HepG2 (cell line): Measurements from ENCODE around the gene KIAA0319L. TPM values are rescaled to one million over a fixed set of nuclear protein-coding genes. Genes with fewer than 3 reads are reported as not detected.

Source experiments
- GABPB1 ChIP-seq: IDR thresholded peaks from 2 replicates; pipeline ENCODE4 v1.6.1; 2016; ENCODE audit warnings: mild to moderate bottlenecking, missing genetic modification reagents, moderate library complexity, missing compliant biosample characterization
- PHF5A ChIP-seq: IDR thresholded peaks from one replicate; pipeline ENCODE4 v1.6.1; 2018; ENCODE audit warnings: low read depth, missing genetic modification reagents; ENCODE audit not compliant: unreplicated experiment
- RAD21 ChIP-seq: fragments of 450-650 bp; formaldehyde crosslinking; IDR thresholded peaks from 2 replicates; pipeline ENCODE4 v1.5.0; 2020; ENCODE audit warnings: mild to moderate bottlenecking
- TAF1 ChIP-seq: sonication (generic); formaldehyde crosslinking; IDR thresholded peaks from 2 replicates; pipeline ENCODE4 v1.4.0; 2020; ENCODE audit warnings: missing genetic modification reagents
- ZNF317 ChIP-seq: sonication (generic); formaldehyde crosslinking; IDR thresholded peaks from 2 replicates; pipeline ENCODE4 v1.5.0; 2020; ENCODE audit warnings: mild to moderate bottlenecking, missing genetic modification reagents
- ZNF510 ChIP-seq: sonication (generic); formaldehyde crosslinking; IDR thresholded peaks from 2 replicates; pipeline ENCODE4 v1.4.0; 2020; ENCODE audit warnings: low read depth, mild to moderate bottlenecking, missing genetic modification reagents
- ZNF557 ChIP-seq: sonication (generic); formaldehyde crosslinking; IDR thresholded peaks from 2 replicates; pipeline ENCODE4 v1.4.0; 2020; ENCODE audit warnings: missing genetic modification reagents
- ZSCAN12 ChIP-seq: sonication (generic); formaldehyde crosslinking; IDR thresholded peaks from 2 replicates; pipeline ENCODE4 v1.9.0; 2021; ENCODE audit warnings: mild to moderate bottlenecking, missing genetic modification reagents
- polyA plus RNA-seq, 8 experiments: library from polyadenylated mRNA; depleted of rRNA in 3 of 8; stranded (reverse) in 7 of 8; unstranded in 1 of 8; fragments of >200 nt; fragmentation: Illumina TruSeq in 4 of 8; extraction: Trizol in 4 of 8; gene quantifications; 2 replicates each; pipeline versions ENCODE4 v1.2.1 to v1.2.3, GENCODE V29; 2011 to 2016; ENCODE audit warnings: low read depth in 4 of 8, missing spikeins in 1 of 8, mixed read lengths in 1 of 8; ENCODE audit not compliant: insufficient read depth in 1 of 8
- total RNA-seq, 5 experiments: library from RNA; depleted of rRNA; stranded (reverse); fragments of >200 nt; fragmentation: Illumina TruSeq; extraction: Trizol; gene quantifications; 2 replicates each; pipeline ENCODE4 v1.2.3, GENCODE V29; 2016; ENCODE audit warnings: low read depth in 1 of 5
- TF ChIP-seq, protein P1 (sequence below): sonication (generic); formaldehyde crosslinking; IDR thresholded peaks from 2 replicates; pipeline ENCODE4 v1.8.0; 2023; ENCODE audit warnings: mild to moderate bottlenecking, missing genetic modification reagents
- TF ChIP-seq, protein P2 (sequence below): sonication (generic); formaldehyde crosslinking; IDR thresholded peaks from 2 replicates; pipeline ENCODE4 v1.9.0; 2021; ENCODE audit warnings: mild to moderate bottlenecking, missing genetic modification reagents
- TF ChIP-seq, protein P3 (sequence below): IDR thresholded peaks from 2 replicates; pipeline ENCODE4 v1.6.1; 2016; ENCODE audit warnings: mild to moderate bottlenecking, missing biosample characterization, missing genetic modification reagents
- TF ChIP-seq, protein P4 (sequence below): IDR thresholded peaks from 2 replicates; pipeline ENCODE4 v1.6.1; 2016; ENCODE audit warnings: missing biosample characterization, missing genetic modification reagents, low read depth
- TF ChIP-seq, protein P5 (sequence below): sonication (generic); formaldehyde crosslinking; IDR thresholded peaks from 2 replicates; pipeline ENCODE4 v1.5.0; 2020; ENCODE audit warnings: mild to moderate bottlenecking, missing genetic modification reagents
- TF ChIP-seq, protein P6 (sequence below): sonication (generic); formaldehyde crosslinking; IDR thresholded peaks from 2 replicates; pipeline ENCODE4 v1.4.0; 2020; ENCODE audit warnings: missing genetic modification reagents
- TF ChIP-seq, protein P7 (sequence below): sonication (generic); formaldehyde crosslinking; IDR thresholded peaks from 2 replicates; pipeline ENCODE4 v1.5.0; 2020; ENCODE audit warnings: missing genetic modification reagents, mild to moderate bottlenecking, borderline replicate concordance

The KIAA0319L gene
- total and polyA plus RNA-seq, 2 of the 13 experiments (the other 11 are each of a cell fraction or from before 2014, with no cell fraction given), result 33.4 to 82.6 TPM

DNA sequence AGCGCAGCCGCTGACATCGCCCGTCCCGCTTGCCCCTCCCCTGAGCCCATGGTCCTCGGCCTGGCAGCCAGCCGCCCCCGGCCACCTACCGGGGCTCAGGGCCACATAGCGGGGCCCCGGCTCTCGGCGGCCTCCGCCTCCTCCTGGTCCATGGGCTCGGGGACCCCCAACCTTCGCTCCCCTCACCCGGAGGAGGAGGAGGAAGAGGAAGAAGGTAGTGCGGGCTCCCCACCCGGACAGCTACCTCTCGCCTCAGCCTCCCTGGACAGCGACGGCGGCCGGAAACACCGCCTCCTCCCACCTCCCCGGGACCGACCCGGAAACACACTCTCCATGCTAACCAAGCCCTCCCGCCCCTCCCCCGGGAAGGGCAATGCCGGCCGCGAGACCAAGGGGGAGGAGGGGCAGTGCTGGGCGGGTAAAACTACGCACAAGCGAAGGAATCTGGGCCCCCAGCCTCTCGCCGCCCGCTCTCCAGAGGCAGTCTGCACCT is at the start of gene KIAA0319L (continued):
- TF ChIP-seq TAF1 (peak; percentile 77; the same call in 1 of the 2 replicates), GABPB1 (CRISPR knock-in tag) (peak; percentile 98), ZNF557 (CRISPR knock-in tag) (no peak), ZSCAN12 (CRISPR knock-in tag) (no peak), RAD21 (CRISPR knock-in tag) (peak; percentile 35), ZNF317 (CRISPR knock-in tag) (peak; percentile 39), PHF5A (CRISPR knock-in tag) (no peak), ZNF510 (no peak)
- TF ChIP-seq, protein P1, sequence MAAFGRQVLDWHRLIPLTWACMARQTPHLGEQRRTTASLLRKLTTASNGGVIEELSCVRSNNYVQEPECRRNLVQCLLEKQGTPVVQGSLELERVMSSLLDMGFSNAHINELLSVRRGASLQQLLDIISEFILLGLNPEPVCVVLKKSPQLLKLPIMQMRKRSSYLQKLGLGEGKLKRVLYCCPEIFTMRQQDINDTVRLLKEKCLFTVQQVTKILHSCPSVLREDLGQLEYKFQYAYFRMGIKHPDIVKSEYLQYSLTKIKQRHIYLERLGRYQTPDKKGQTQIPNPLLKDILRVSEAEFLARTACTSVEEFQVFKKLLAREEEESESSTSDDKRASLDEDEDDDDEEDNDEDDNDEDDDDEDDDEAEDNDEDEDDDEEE (CRISPR knock-in tag), result no peak
- TF ChIP-seq, protein P2, sequence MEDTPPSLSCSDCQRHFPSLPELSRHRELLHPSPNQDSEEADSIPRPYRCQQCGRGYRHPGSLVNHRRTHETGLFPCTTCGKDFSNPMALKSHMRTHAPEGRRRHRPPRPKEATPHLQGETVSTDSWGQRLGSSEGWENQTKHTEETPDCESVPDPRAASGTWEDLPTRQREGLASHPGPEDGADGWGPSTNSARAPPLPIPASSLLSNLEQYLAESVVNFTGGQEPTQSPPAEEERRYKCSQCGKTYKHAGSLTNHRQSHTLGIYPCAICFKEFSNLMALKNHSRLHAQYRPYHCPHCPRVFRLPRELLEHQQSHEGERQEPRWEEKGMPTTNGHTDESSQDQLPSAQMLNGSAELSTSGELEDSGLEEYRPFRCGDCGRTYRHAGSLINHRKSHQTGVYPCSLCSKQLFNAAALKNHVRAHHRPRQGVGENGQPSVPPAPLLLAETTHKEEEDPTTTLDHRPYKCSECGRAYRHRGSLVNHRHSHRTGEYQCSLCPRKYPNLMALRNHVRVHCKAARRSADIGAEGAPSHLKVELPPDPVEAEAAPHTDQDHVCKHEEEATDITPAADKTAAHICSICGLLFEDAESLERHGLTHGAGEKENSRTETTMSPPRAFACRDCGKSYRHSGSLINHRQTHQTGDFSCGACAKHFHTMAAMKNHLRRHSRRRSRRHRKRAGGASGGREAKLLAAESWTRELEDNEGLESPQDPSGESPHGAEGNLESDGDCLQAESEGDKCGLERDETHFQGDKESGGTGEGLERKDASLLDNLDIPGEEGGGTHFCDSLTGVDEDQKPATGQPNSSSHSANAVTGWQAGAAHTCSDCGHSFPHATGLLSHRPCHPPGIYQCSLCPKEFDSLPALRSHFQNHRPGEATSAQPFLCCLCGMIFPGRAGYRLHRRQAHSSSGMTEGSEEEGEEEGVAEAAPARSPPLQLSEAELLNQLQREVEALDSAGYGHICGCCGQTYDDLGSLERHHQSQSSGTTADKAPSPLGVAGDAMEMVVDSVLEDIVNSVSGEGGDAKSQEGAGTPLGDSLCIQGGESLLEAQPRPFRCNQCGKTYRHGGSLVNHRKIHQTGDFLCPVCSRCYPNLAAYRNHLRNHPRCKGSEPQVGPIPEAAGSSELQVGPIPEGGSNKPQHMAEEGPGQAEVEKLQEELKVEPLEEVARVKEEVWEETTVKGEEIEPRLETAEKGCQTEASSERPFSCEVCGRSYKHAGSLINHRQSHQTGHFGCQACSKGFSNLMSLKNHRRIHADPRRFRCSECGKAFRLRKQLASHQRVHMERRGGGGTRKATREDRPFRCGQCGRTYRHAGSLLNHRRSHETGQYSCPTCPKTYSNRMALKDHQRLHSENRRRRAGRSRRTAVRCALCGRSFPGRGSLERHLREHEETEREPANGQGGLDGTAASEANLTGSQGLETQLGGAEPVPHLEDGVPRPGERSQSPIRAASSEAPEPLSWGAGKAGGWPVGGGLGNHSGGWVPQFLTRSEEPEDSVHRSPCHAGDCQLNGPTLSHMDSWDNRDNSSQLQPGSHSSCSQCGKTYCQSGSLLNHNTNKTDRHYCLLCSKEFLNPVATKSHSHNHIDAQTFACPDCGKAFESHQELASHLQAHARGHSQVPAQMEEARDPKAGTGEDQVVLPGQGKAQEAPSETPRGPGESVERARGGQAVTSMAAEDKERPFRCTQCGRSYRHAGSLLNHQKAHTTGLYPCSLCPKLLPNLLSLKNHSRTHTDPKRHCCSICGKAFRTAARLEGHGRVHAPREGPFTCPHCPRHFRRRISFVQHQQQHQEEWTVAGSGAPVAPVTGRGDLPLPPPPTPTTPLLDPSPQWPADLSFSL (CRISPR knock-in tag), result no peak
- TF ChIP-seq, protein P3, sequence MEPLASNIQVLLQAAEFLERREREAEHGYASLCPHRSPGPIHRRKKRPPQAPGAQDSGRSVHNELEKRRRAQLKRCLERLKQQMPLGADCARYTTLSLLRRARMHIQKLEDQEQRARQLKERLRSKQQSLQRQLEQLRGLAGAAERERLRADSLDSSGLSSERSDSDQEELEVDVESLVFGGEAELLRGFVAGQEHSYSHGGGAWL (CRISPR knock-in tag), result peak; percentile 59
- TF ChIP-seq, protein P4, sequence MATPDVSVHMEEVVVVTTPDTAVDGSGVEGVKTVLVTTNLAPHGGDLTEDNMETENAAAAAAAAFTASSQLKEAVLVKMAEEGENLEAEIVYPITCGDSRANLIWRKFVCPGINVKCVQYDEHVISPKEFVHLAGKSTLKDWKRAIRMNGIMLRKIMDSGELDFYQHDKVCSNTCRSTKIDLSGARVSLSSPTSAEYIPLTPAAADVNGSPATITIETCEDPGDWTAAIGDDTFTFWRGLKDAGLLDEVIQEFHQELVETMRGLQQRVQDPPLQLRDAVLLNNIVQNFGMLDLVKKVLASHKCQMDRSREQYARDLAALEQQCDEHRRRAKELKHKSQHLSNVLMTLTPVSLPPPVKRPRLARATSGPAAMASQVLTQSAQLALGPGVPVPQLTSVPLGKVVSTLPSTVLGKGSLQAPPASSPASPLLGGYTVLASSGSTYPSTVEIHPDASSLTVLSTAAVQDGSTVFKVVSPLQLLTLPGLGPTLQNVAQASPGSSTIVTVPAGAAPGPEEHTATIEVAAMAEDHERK (CRISPR knock-in tag), result no peak
- TF ChIP-seq, protein P5, sequence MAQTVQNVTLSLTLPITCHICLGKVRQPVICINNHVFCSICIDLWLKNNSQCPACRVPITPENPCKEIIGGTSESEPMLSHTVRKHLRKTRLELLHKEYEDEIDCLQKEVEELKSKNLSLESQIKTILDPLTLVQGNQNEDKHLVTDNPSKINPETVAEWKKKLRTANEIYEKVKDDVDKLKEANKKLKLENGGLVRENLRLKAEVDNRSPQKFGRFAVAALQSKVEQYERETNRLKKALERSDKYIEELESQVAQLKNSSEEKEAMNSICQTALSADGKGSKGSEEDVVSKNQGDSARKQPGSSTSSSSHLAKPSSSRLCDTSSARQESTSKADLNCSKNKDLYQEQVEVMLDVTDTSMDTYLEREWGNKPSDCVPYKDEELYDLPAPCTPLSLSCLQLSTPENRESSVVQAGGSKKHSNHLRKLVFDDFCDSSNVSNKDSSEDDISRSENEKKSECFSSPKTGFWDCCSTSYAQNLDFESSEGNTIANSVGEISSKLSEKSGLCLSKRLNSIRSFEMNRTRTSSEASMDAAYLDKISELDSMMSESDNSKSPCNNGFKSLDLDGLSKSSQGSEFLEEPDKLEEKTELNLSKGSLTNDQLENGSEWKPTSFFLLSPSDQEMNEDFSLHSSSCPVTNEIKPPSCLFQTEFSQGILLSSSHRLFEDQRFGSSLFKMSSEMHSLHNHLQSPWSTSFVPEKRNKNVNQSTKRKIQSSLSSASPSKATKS, result peak; percentile 27; the same call in 1 of the 2 replicates
- TF ChIP-seq, protein P6, sequence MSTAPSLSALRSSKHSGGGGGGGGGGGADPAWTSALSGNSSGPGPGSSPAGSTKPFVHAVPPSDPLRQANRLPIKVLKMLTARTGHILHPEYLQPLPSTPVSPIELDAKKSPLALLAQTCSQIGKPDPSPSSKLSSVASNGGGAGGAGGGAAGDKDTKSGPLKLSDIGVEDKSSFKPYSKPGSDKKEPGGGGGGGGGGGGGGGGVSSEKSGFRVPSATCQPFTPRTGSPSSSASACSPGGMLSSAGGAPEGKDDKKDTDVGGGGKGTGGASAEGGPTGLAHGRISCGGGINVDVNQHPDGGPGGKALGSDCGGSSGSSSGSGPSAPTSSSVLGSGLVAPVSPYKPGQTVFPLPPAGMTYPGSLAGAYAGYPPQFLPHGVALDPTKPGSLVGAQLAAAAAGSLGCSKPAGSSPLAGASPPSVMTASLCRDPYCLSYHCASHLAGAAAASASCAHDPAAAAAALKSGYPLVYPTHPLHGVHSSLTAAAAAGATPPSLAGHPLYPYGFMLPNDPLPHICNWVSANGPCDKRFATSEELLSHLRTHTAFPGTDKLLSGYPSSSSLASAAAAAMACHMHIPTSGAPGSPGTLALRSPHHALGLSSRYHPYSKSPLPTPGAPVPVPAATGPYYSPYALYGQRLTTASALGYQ, result peak; percentile 7; the same call in 1 of the 2 replicates
- TF ChIP-seq, protein P7, sequence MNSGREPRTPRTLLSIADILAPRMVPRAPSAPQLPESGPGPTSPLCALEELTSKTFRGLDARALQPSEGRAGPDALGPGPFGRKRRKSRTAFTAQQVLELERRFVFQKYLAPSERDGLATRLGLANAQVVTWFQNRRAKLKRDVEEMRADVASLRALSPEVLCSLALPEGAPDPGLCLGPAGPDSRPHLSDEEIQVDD, result no peak
